K562 (cell line): Measurements from ENCODE around the gene CAPN10. TPM values are rescaled to one million over a fixed set of nuclear protein-coding genes. Genes with fewer than 3 reads are reported as not detected.

Experiments
- HNRNPH1 ChIP-seq: fragments of 200-400 bp; formaldehyde crosslinking; optimal IDR thresholded peaks from 2 replicates; pipeline ENCODE3; 2017; ENCODE audit warnings: low read depth, mild to moderate bottlenecking, low read length, moderate library complexity
- KAT7 ChIP-seq: sonication (generic); formaldehyde crosslinking; IDR thresholded peaks from 2 replicates; pipeline ENCODE4 v1.8.0; 2022; ENCODE audit warnings: missing genetic modification reagents, mild to moderate bottlenecking, borderline replicate concordance
- MAFG ChIP-seq: fragments of 450-650 bp; conservative IDR thresholded peaks from 2 replicates; pipeline ENCODE4 v1.6.1; 2016; ENCODE audit warnings: missing genetic modification characterization, missing compliant biosample characterization
- NCOA2 ChIP-seq, 2 experiments: fragments of 450-650 bp; IDR thresholded peaks; 2 replicates each; pipeline ENCODE4 v1.6.1; 2018; ENCODE audit warnings: mild to moderate bottlenecking in 2 of 2, moderate library complexity in 1 of 2; ENCODE audit not compliant: partially characterized antibody in 2 of 2
- PBX2 ChIP-seq, 2 experiments: IDR thresholded peaks in 1 of 2; conservative IDR thresholded peaks in 1 of 2; 2 replicates each; pipeline ENCODE4 v1.6.1; 2016; ENCODE audit warnings: low read depth in 2 of 2, mild to moderate bottlenecking in 1 of 2, missing compliant biosample characterization in 1 of 2, missing genetic modification characterization in 1 of 2, moderate library complexity in 1 of 2
- PHF21A ChIP-seq: fragments of 450-650 bp; IDR thresholded peaks from 2 replicates; pipeline ENCODE4 v1.6.1; 2017; ENCODE audit warnings: low read depth, borderline replicate concordance
- PHF8 ChIP-seq: fragments of 200-600 bp; sonication (generic); IDR thresholded peaks from 2 replicates; pipeline ENCODE4 v1.6.1; 2012; ENCODE audit warnings: mixed run types, mild to moderate bottlenecking, inconsistent platforms, low read length, moderate library complexity, borderline replicate concordance
- SP1 ChIP-seq: sonication (generic); formaldehyde crosslinking; IDR thresholded peaks from 2 replicates; pipeline ENCODE4 v1.8.1; 2022; ENCODE audit warnings: mild to moderate bottlenecking, missing genetic modification reagents
- TEAD4 ChIP-seq, 2 experiments: sonication (generic) in 1 of 2; formaldehyde crosslinking in 1 of 2; IDR thresholded peaks; 2 replicates each; pipeline versions ENCODE4 v1.6.1 to v1.8.0; 2012 to 2022; ENCODE audit warnings: borderline replicate concordance in 1 of 2, inconsistent platforms in 1 of 2, low read length in 1 of 2, mild to moderate bottlenecking in 1 of 2, missing genetic modification reagents in 1 of 2
- ZNF121 ChIP-seq: sonication (generic); formaldehyde crosslinking; conservative IDR thresholded peaks from 2 replicates; pipeline ENCODE4 v1.8.0; 2022; ENCODE audit warnings: missing genetic modification reagents
- ZNF134 ChIP-seq: fragments of 250-450 bp; sonication (Bioruptor Pico); conservative IDR thresholded peaks from 2 replicates; pipeline ENCODE4 v1.4.0; 2020
- ZNF311 ChIP-seq: fragments of 250-450 bp; sonication (Bioruptor Pico); IDR thresholded peaks from 2 replicates; pipeline ENCODE4 v1.4.0; 2020; ENCODE audit warnings: mild to moderate bottlenecking, moderate library complexity
- polyA plus RNA-seq, 8 experiments: library from polyadenylated mRNA; depleted of rRNA in 4 of 8; stranded (reverse) in 5 of 8; unstranded in 3 of 8; fragments of >200 nt; fragmentation: Nextera tagmentation in 2 of 8; fragmentation: Illumina TruSeq in 1 of 8; extraction: Ambion mirVana in 2 of 8; extraction: Trizol in 1 of 8; gene quantifications; 2 replicates each; pipeline versions ENCODE4 v1.2.1 to v1.2.3, GENCODE V29; 2011 to 2014; ENCODE audit warnings: inconsistent platforms in 1 of 8, missing spikeins in 1 of 8
- total RNA-seq, 7 experiments: library from RNA; depleted of rRNA in 6 of 7; stranded (reverse); fragments of >200 nt in 6 of 7; fragmentation: Illumina TruSeq in 2 of 7; extraction: Trizol in 2 of 7; gene quantifications; 2 replicates each; pipeline versions ENCODE4 v1.2.1 to v1.2.3, GENCODE V29; 2011 to 2021; ENCODE audit warnings: low replicate concordance in 1 of 7
- TF ChIP-seq, protein P1 (sequence below), 2 experiments: fragments of 450-650 bp; IDR thresholded peaks; 2 replicates each; pipeline ENCODE4 v1.6.1; 2018; ENCODE audit warnings: mild to moderate bottlenecking in 2 of 2, low read depth in 1 of 2; ENCODE audit not compliant: partially characterized antibody in 2 of 2
- TF ChIP-seq, protein P2 (sequence below): fragments of 450-650 bp; IDR thresholded peaks from 2 replicates; pipeline ENCODE4 v1.6.1; 2016; ENCODE audit warnings: missing biosample characterization, missing genetic modification characterization
- TF ChIP-seq, protein P3 (sequence below): sonication (generic); formaldehyde crosslinking; IDR thresholded peaks from 2 replicates; pipeline ENCODE4 v1.8.0; 2022; ENCODE audit warnings: mild to moderate bottlenecking, missing genetic modification reagents

Gene CAPN10
- total and polyA plus RNA-seq, 9 of the 15 experiments (the other 6 are each of a cell fraction or from before 2014, with no cell fraction given), result 0.08 to 26.1 (median 8.4) TPM

DNA sequence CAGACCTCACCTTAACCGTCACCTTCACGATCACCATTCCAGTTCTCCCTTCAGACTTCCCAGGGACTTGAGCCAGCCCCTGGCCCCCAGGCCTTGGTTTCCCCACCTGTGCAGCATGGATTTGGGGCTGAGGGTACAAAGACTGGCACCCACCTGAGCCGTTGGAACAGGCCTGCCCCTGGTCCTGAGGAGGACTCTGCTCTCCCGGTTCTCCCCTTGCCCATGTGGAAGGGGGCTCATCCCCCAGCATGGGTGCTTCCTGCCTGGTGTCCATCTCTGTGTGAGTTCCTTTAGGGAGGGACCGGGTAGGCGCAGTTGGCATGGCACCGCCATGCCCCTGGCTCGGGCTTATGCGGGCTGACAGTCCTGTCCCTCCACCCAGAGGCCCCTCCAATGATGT, 27.9 kb downstream of the CAPN10 start (continued):
- TF ChIP-seq PBX2 (CRISPR knock-in tag; IDR thresholded peaks at IDR 0.05; ENCODE audit: low read depth) (no peak), PBX2 (tag; conservative IDR thresholded peaks at IDR 0.05; ENCODE audit: low read depth) (no peak), HNRNPH1 (no peak), NCOA2 (IDR thresholded peaks at IDR 0.05; ENCODE audit: partially characterized antibody in 2 of 2) (no peak), ZNF134 (CRISPR knock-in tag) (no peak), ZNF121 (CRISPR knock-in tag) (no peak), SP1 (CRISPR knock-in tag) (no peak), PHF8 (no peak), ZNF311 (no peak), MAFG (tag) (no peak), KAT7 (CRISPR knock-in tag) (no peak), PHF21A (no peak), TEAD4 (IDR thresholded peaks at IDR 0.05; ENCODE audit: low read length) (no peak), TEAD4 (CRISPR knock-in tag; IDR thresholded peaks at IDR 0.05; ENCODE audit: borderline replicate concordance) (no peak)
- TF ChIP-seq, protein P1, sequence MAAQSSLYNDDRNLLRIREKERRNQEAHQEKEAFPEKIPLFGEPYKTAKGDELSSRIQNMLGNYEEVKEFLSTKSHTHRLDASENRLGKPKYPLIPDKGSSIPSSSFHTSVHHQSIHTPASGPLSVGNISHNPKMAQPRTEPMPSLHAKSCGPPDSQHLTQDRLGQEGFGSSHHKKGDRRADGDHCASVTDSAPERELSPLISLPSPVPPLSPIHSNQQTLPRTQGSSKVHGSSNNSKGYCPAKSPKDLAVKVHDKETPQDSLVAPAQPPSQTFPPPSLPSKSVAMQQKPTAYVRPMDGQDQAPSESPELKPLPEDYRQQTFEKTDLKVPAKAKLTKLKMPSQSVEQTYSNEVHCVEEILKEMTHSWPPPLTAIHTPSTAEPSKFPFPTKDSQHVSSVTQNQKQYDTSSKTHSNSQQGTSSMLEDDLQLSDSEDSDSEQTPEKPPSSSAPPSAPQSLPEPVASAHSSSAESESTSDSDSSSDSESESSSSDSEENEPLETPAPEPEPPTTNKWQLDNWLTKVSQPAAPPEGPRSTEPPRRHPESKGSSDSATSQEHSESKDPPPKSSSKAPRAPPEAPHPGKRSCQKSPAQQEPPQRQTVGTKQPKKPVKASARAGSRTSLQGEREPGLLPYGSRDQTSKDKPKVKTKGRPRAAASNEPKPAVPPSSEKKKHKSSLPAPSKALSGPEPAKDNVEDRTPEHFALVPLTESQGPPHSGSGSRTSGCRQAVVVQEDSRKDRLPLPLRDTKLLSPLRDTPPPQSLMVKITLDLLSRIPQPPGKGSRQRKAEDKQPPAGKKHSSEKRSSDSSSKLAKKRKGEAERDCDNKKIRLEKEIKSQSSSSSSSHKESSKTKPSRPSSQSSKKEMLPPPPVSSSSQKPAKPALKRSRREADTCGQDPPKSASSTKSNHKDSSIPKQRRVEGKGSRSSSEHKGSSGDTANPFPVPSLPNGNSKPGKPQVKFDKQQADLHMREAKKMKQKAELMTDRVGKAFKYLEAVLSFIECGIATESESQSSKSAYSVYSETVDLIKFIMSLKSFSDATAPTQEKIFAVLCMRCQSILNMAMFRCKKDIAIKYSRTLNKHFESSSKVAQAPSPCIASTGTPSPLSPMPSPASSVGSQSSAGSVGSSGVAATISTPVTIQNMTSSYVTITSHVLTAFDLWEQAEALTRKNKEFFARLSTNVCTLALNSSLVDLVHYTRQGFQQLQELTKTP (IDR thresholded peaks at IDR 0.05; ENCODE audit: low read depth in 1 of 2, partially characterized antibody in 2 of 2), result no peak
- TF ChIP-seq, protein P2, sequence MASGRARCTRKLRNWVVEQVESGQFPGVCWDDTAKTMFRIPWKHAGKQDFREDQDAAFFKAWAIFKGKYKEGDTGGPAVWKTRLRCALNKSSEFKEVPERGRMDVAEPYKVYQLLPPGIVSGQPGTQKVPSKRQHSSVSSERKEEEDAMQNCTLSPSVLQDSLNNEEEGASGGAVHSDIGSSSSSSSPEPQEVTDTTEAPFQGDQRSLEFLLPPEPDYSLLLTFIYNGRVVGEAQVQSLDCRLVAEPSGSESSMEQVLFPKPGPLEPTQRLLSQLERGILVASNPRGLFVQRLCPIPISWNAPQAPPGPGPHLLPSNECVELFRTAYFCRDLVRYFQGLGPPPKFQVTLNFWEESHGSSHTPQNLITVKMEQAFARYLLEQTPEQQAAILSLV, result no peak
- TF ChIP-seq, protein P3, sequence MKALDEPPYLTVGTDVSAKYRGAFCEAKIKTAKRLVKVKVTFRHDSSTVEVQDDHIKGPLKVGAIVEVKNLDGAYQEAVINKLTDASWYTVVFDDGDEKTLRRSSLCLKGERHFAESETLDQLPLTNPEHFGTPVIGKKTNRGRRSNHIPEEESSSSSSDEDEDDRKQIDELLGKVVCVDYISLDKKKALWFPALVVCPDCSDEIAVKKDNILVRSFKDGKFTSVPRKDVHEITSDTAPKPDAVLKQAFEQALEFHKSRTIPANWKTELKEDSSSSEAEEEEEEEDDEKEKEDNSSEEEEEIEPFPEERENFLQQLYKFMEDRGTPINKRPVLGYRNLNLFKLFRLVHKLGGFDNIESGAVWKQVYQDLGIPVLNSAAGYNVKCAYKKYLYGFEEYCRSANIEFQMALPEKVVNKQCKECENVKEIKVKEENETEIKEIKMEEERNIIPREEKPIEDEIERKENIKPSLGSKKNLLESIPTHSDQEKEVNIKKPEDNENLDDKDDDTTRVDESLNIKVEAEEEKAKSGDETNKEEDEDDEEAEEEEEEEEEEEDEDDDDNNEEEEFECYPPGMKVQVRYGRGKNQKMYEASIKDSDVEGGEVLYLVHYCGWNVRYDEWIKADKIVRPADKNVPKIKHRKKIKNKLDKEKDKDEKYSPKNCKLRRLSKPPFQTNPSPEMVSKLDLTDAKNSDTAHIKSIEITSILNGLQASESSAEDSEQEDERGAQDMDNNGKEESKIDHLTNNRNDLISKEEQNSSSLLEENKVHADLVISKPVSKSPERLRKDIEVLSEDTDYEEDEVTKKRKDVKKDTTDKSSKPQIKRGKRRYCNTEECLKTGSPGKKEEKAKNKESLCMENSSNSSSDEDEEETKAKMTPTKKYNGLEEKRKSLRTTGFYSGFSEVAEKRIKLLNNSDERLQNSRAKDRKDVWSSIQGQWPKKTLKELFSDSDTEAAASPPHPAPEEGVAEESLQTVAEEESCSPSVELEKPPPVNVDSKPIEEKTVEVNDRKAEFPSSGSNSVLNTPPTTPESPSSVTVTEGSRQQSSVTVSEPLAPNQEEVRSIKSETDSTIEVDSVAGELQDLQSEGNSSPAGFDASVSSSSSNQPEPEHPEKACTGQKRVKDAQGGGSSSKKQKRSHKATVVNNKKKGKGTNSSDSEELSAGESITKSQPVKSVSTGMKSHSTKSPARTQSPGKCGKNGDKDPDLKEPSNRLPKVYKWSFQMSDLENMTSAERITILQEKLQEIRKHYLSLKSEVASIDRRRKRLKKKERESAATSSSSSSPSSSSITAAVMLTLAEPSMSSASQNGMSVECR (CRISPR knock-in tag), result no peak
- TF ChIP-seq, all 486 proteins: peak for 0
